Prostate gland (tissue), 2 donors: ENCODE data around the gene CREB3L1. TPM values are rescaled to one million over a fixed set of nuclear protein-coding genes. Genes with fewer than 3 reads are reported as not detected.
A peak's percentile ranks its signal among the peaks of the same experiment; 100 is the strongest.

Source experiments
- DNase-seq: peaks from one replicate; pipeline ENCODE4 v3.0.0-alpha.2; 2019; ENCODE audit warnings: low spot score
- H3K27ac ChIP-seq, 2 donors: fragments of 200-600 bp; sonication (generic); 2 replicates each; pipeline ENCODE4 v1.5.1; 2017 to 2019
- H3K27me3 ChIP-seq: fragments of 200-600 bp; sonication (generic); replicated peaks from 2 replicates; pipeline ENCODE4 v1.5.1; 2019; ENCODE audit not compliant: insufficient read depth
- H3K36me3 ChIP-seq, 2 donors: fragments of 200-600 bp; sonication (generic); 1 replicate in 1 of 2; 2 replicates in 1 of 2; pipeline versions ENCODE4 v1.5.1 to v1.8.1; 2017 to 2019
- H3K4me1 ChIP-seq: fragments of 200-600 bp; sonication (generic); replicated peaks from 2 replicates; pipeline ENCODE4 v1.5.1; 2019
- H3K4me3 ChIP-seq, 2 donors: fragments of 200-600 bp; sonication (generic); 2 replicates each; pipeline ENCODE4 v1.5.1; 2017 to 2019
- H3K9me3 ChIP-seq: fragments of 200-600 bp; sonication (generic); 2 replicates; pipeline ENCODE4 v1.5.1; 2017
- CTCF ChIP-seq, 4 experiments: fragments of 200-600 bp in 2 of 4; fragments of 450-650 bp in 2 of 4; sonication (generic) in 2 of 4; IDR thresholded peaks; 1 replicate in 3 of 4; 2 replicates in 1 of 4; pipeline ENCODE4 v1.5.1; 2016 to 2019; ENCODE audit warnings: antibody characterized with exemption in 4 of 4, mild to moderate bottlenecking in 2 of 4, moderate library complexity in 2 of 4
- POLR2A ChIP-seq: fragments of 450-650 bp; IDR thresholded peaks from one replicate; pipeline ENCODE4 v1.6.1; 2016; ENCODE audit warnings: antibody characterized with exemption, mild to moderate bottlenecking
- POLR2AphosphoS5 ChIP-seq: sonication (generic); formaldehyde crosslinking; IDR thresholded peaks from one replicate; pipeline ENCODE4 v1.6.1; 2017; ENCODE audit warnings: antibody characterized with exemption
- WGBS: methylation state at CpG from one replicate; pipeline ENCODE4 v1.1.5; 2018; 5-methylcytosine and 5-hydroxymethylcytosine counted together
- intact Hi-C: fragments of 100-400 bp; cut with DNase I; formaldehyde crosslinking; loops from one replicate; pipeline ENCODE4 v1.14.2; 2022
- total RNA-seq, 2 donors: library from RNA; depleted of rRNA; stranded (reverse); fragments of >200 nt; gene quantifications; one replicate each; pipeline ENCODE4 v1.1.0, GENCODE V29; 2016

The CREB3L1 gene
- total RNA-seq, 2 donors from 2014 or later = 41.0 to 47.0 TPM

DNA sequence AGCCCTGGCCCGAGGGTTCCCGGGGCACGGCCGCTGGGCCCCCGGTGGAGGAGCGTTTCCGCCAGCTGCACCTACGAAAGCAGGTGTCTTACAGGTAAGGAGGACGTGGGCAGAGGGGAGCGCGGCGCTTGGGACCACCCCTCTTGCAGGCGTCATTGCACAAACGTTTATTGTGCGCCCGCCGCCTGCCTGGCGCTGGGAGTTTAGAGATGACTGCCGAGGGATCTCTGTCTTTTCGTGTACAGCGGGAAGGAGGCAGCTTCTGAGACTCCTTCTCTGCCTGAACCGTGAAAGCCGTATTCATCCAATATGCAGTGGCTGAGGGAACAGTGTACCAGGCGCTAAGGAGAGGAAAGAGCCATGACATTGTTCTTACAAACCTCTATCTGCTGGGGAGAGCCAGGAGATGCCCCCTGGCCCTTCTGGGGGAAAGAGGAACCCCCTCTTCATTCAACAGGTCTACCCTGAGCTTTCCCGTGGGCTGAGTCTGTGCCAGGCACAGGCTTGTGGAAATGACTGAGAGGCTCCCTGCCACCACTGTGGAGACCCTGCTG lies 56.0 kb downstream of the CREB3L1 start:
- H3K36me3 ChIP-seq = no peaks in the 10 kb centered on the region
- intact Hi-C loops = loop anchor here (10.0 kb wide), 1 partner anchor 209 kb away; the partner anchor contains the start of gene PHF21A
- H3K27me3 ChIP-seq = no peaks in the 10 kb centered on the region
- DNase-seq = no peak
- no peaks in the 10 kb centered on the region for H3K9me3 ChIP-seq
- H3K4me1 ChIP-seq = peaks cover under 1% of the 10 kb centered on the region
- H3K27ac ChIP-seq = no peak overlapping the region
- peak overlapping the region; percentile 27 to 42 for H3K4me3 ChIP-seq
- TF ChIP-seq CTCF (IDR thresholded peaks at IDR 0.05) = no peak
- no peak for TF ChIP-seq POLR2AphosphoS5
- TF ChIP-seq POLR2A = no peak
- 14% methylated on average over 25 of the region's 25 CpGs for WGBS

GRCh38 chr11:46334211-46334610 lies 56.7 kb downstream of the CREB3L1 start:
- 93% methylated on average over 3 of the region's 3 CpGs for WGBS
- H3K27ac ChIP-seq = no peak overlapping the region
- no peak overlapping the region for H3K4me3 ChIP-seq
- H3K4me1 ChIP-seq = peaks cover 6% of the 10 kb centered on the region
- H3K36me3 ChIP-seq = no peaks in the 10 kb centered on the region
- H3K9me3 ChIP-seq = no peaks in the 10 kb centered on the region
- intact Hi-C loops = loop anchor here (10.0 kb wide), 1 partner anchor 209 kb away; the partner anchor contains the start of gene PHF21A
- DNase-seq = no peak
- TF ChIP-seq POLR2A = no peak
- no peak for TF ChIP-seq POLR2AphosphoS5
- TF ChIP-seq CTCF (IDR thresholded peaks at IDR 0.05) = no peak
- no peaks in the 10 kb centered on the region for H3K27me3 ChIP-seq

DNA sequence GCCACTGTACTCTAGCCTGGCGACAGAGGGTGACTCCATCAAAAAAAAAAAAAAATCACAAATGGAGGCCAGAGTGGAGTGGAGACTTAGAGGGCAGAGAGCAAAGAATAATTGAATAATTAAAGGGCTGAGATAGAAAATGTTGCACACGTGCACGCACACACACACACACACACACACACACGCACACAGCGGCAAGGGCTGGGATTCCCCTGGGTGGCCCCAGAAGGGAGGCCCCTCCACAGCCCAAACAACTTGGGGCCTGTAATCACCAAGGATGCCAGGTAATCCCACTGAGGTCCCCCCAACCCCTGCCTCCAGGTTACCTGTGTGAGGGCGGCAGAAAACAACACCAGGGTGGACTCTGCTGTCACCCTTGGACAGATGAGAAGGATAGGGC lies 57.8 kb downstream of the CREB3L1 start:
- intact Hi-C loops = loop anchor here (10.0 kb wide), 1 partner anchor 210 kb away; the partner anchor contains the start of gene PHF21A
- Histone ChIP-seq H3K27me3 (no peaks in the 10 kb centered on the region), H3K4me3 (no peak overlapping the region), H3K27ac (no peak overlapping the region), H3K4me1 (peaks cover 11% of the 10 kb centered on the region), H3K36me3 (no peaks in the 10 kb centered on the region), H3K9me3 (no peaks in the 10 kb centered on the region)
- no peak for DNase-seq
- TF ChIP-seq POLR2AphosphoS5 (no peak), CTCF (IDR thresholded peaks at IDR 0.05) (no peak), POLR2A (no peak)
- WGBS = 94% methylated on average over 6 of the region's 6 CpGs

- intact Hi-C loops = loop anchor here (10.0 kb wide), 1 partner anchor 211 kb away; the partner anchor contains the start of gene PHF21A
- DNase-seq = no peak
- Histone ChIP-seq H3K36me3 (no peaks in the 10 kb centered on the region), H3K9me3 (no peaks in the 10 kb centered on the region), H3K4me1 (peaks cover 11% of the 10 kb centered on the region), H3K4me3 (no peak overlapping the region), H3K27me3 (no peaks in the 10 kb centered on the region), H3K27ac (no peak overlapping the region)
- WGBS = 84% methylated on average over 11 of the region's 11 CpGs
- TF ChIP-seq POLR2AphosphoS5 (no peak), CTCF (IDR thresholded peaks at IDR 0.05) (no peak), POLR2A (no peak)
These were observed 58.6 kb downstream of the CREB3L1 start for GRCh38 chr11:46335890-46336562.
